ENCODE results near the gene PTPRE. TPM values are rescaled to one million over a fixed set of nuclear protein-coding genes. Genes with fewer than 3 reads are reported as not detected.

PTPRE gene
- total RNA-seq, 6 experiments from 2014 or later: 2.3 to 9.2 (median 2.7) TPM

DNA sequence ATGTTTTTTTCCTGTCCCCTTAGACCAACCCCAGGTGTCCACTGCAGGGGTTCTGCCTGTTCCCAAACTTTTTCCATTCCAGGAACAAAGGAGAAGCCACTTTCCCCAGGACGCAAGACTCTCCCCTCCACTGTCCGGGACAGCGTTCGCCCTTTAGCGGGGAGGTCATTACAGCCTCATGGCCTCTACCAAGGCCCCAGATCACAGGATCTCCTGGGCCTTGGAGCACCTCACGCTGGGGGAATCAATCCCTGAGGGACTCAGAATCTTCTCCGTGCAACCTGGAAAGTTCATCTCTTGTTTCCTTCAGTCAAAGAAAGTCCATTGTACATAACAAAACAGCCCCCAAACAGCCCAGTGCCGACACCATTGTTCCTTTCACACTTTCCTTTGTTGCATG is 178.1 kb downstream of the PTPRE start:
- H3K36me3 ChIP-seq: no peaks in the 10 kb centered on the region

DNA sequence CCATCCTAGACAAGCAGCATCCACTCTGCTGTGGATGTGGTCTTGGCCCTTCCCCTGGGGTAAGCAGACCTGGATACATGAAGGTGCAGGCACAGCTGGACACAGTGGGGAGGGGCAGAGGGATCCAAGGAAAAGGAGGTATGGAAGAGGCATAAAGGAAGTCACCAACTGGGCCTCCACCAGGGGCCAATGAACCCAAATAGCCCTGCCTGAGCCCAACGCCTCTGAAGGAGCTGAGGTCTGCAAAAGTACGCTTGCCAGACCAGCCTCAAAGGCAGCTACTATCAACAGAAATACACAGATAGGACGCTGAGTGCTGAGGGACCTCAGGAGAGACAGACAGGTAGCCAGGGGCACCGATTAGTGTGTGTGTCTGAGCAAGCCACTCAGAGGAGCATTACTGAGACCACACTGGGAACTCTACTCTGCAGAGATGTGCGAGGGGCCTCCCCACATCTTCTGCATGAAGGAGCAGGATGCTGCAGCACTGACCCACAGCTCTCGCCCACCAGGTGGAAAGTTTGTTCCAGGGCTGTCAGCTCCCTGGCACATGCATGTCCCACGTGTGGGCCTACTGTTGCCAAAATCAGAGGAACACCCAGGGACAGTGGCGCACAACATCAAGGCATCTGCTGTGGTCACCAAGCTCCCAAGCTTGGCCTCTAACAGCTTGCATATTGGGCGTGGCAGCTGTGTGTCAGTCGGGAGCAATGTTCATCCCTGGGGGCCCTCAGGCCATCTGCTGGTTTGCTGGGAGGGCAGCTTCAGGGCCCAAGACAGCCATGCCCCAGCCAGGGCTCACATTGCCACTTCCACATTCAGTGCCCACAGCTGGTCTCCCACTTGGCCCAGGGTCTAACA is 179.3 kb downstream of the PTPRE start:
- DNase-seq (peak in 1 of 3 donors; percentile 35), ATAC-seq (peak in 1 of 4 donors; percentile 35)
- TF ChIP-seq, protein P1, sequence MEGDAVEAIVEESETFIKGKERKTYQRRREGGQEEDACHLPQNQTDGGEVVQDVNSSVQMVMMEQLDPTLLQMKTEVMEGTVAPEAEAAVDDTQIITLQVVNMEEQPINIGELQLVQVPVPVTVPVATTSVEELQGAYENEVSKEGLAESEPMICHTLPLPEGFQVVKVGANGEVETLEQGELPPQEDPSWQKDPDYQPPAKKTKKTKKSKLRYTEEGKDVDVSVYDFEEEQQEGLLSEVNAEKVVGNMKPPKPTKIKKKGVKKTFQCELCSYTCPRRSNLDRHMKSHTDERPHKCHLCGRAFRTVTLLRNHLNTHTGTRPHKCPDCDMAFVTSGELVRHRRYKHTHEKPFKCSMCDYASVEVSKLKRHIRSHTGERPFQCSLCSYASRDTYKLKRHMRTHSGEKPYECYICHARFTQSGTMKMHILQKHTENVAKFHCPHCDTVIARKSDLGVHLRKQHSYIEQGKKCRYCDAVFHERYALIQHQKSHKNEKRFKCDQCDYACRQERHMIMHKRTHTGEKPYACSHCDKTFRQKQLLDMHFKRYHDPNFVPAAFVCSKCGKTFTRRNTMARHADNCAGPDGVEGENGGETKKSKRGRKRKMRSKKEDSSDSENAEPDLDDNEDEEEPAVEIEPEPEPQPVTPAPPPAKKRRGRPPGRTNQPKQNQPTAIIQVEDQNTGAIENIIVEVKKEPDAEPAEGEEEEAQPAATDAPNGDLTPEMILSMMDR (IDR thresholded peaks at IDR 0.05): no peak
- no peak for TF ChIP-seq POLR2A (IDR thresholded peaks at IDR 0.05)
- H3K4me3 ChIP-seq: no peak overlapping the region
- no peaks in the 10 kb centered on the region for H3K36me3 ChIP-seq
- no peaks in the 10 kb centered on the region for H3K9me3 ChIP-seq
- peaks cover 0 to 8% of the 10 kb centered on the region in 2 donors for H3K27me3 ChIP-seq
- intact Hi-C loops (cut with DNase I): no loop called here
- H3K4me1 ChIP-seq: no peaks in the 10 kb centered on the region
- no peak overlapping the region for H3K27ac ChIP-seq
- WGBS (ENCODE audit: insufficient coverage, low coverage, low lambda C conversion rate, missing lambda C conversion rate): 73% methylated on average over 3 of the region's 10 CpGs

More for the DNA sequence above, 178.1 kb downstream of the PTPRE start:
- ATAC-seq: no peak
- WGBS (ENCODE audit: insufficient coverage, low coverage, low lambda C conversion rate, missing lambda C conversion rate): 77% methylated on average over 3 of the region's 8 CpGs
- H3K9me3 ChIP-seq: no peaks in the 10 kb centered on the region
- H3K27me3 ChIP-seq: peaks cover 0 to 8% of the 10 kb centered on the region in 2 donors
- intact Hi-C loops (cut with DNase I): loop anchor here in 1 of 2 donors (5.0 kb wide), 1 partner anchor 62 kb away; no protein-coding TSS in a partner anchor
- no peaks in the 10 kb centered on the region for H3K4me1 ChIP-seq
- DNase-seq: peak in 1 of 3 donors; percentile 28
- no peak overlapping the region for H3K4me3 ChIP-seq
- no peak overlapping the region for H3K27ac ChIP-seq
- TF ChIP-seq POLR2A (IDR thresholded peaks at IDR 0.05): no peak
- TF ChIP-seq, protein P1 (IDR thresholded peaks at IDR 0.05): no peak

DNA sequence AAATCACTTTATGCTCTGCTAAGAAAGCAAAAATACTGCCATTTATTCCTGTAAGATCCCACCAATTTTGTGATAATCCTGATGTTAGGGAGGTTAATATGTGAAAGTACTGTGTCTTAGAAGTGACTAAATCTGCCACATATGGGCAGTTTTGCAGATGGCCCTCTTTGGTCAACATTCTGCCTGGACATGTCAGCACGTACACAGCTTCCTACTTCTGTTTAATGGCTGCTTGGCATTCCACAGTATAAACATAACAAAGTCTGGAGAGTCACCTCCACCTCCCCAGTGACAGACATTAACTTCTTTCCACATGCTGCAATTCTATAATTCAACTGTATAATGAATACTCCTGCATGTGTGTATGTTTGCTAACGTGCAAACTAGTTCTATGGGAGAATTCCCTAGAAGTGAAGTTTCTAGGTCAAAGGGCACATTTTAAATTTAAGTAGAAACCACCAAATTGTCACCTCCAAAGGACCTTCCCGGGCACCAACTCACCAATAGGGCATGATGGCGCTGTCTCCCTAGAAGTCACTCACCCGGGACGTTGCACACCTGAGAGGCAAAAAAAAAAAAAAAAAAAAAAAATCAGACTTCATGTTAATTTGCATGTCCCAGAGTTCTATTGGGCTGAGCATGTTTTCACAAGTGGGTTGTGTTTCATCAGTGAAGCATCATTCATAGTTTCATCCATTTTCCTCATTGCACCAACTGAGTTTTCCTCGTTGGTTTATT is 180.4 kb downstream of the PTPRE start:
- TF ChIP-seq POLR2A (IDR thresholded peaks at IDR 0.05): no peak
- TF ChIP-seq, protein P1 (IDR thresholded peaks at IDR 0.05): no peak
- H3K36me3 ChIP-seq: no peaks in the 10 kb centered on the region
- intact Hi-C loops (cut with DNase I): no loop called here
- no peaks in the 10 kb centered on the region for H3K9me3 ChIP-seq
- H3K4me1 ChIP-seq: no peaks in the 10 kb centered on the region
- DNase-seq: no peak
- WGBS (ENCODE audit: insufficient coverage, low coverage, low lambda C conversion rate, missing lambda C conversion rate): 71% methylated on average over 7 of the region's 7 CpGs
- H3K27ac ChIP-seq: no peak overlapping the region
- no peak for ATAC-seq
- peaks cover 0 to 6% of the 10 kb centered on the region in 2 donors for H3K27me3 ChIP-seq
- H3K4me3 ChIP-seq: no peak overlapping the region

DNA sequence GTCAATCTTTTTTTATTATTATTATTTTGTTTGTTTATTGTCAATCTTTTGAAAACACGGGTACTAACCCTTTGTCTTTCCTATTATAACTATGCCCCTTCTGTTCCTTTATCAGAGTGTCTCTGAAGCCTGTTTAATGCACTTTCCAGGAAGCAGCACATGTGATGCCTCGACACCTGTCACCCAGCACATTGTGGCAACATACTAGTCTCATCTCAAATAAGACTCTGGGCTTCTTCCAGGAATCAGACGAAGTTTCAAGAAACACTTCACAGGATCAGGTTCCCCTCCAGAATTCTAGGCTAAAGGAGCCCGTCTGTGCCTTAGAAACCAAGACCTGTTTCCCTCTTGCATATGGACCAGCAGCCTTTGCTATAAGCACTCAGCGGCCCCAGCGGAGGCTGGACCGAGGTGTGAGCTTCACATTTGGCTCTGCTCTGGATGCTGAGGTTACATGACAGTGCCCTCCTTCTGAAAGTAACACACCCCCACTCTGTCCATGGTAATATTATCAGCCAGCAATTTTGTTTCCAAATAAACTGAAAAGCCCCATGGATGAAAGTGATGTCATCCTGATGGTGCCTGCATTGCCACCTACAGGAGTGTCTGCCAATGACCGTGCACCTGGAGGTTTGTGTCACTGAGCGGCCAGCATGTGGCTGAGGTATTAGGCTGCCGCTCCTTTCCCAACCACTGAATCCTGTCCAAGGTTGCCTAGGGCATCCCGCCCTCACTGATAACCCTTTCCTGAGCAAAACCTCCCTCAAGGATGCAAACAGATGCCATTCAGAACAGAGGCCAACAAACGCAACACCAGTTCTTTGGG is 181.2 kb downstream of the PTPRE start:
- Histone ChIP-seq H3K4me1 (no peaks in the 10 kb centered on the region), H3K9me3 (no peaks in the 10 kb centered on the region), H3K36me3 (no peaks in the 10 kb centered on the region), H3K27me3 (no peaks in the 10 kb centered on the region), H3K27ac (no peak overlapping the region), H3K4me3 (no peak overlapping the region)
- ATAC-seq (peak in 3 of 4 donors; percentile 55 to 82 (median 55)), DNase-seq (peak in 1 of 3 donors; percentile 43)
- WGBS (ENCODE audit: insufficient coverage, low coverage, low lambda C conversion rate, missing lambda C conversion rate): 34% methylated on average over 12 of the region's 12 CpGs
- TF ChIP-seq, protein P1 (IDR thresholded peaks at IDR 0.05): peak in 3 of 4 donors; percentile 12 to 24 (median 13)
- no peak for TF ChIP-seq POLR2A (IDR thresholded peaks at IDR 0.05)
- intact Hi-C loops (cut with DNase I): no loop called here

Data from right lobe of liver (tissue), 6 donors.